Neuron (in vitro differentiated cells): ENCODE measurements around the gene NTRK3.

Experiments
- H2AFZ ChIP-seq: one replicate; pipeline ENCODE4 v1.6.1; 2013; ENCODE audit warnings: low read depth, mild to moderate bottlenecking, inconsistent platforms, low read length, moderate library complexity
- H3K27me3 ChIP-seq: one replicate; pipeline ENCODE4 v1.6.1; 2013; ENCODE audit warnings: low read length; ENCODE audit not compliant: insufficient read depth
- H3K36me3 ChIP-seq: one replicate; pipeline ENCODE4 v1.6.1; 2013; ENCODE audit warnings: low read length; ENCODE audit not compliant: insufficient read depth
- H3K4me1 ChIP-seq: one replicate; pipeline ENCODE4 v1.6.1; 2013; ENCODE audit warnings: low read length; ENCODE audit not compliant: insufficient read depth
- H3K4me3 ChIP-seq: 2 replicates; pipeline ENCODE4 v1.5.1; 2013; ENCODE audit warnings: mild to moderate bottlenecking, low read length, moderate library complexity
- H3K9me3 ChIP-seq: one replicate; pipeline ENCODE4 v1.6.1; 2013; ENCODE audit warnings: low read length

The NTRK3 gene

DNA sequence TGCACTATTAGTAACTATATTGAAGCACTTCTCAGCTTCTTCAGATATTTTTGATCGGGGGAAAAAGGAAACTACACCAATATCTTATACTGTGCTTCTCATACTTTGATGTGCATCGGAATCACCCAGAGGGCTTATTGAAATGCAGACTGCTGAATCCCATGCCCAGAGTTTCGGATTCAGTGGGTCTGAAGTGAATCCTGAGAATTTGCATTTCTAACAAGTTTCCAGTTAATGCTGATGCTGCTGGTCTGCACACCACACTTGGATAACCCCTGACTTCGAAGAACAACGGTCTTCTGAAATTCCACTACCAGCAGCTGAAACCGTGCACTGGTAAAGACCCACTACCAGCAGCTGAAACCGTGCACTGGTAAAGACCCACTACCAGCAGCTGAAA lies 243.9 kb downstream of the NTRK3 start:
- no peaks in the 10 kb centered on the region for H3K27me3 ChIP-seq
- no peak overlapping the region for H2AFZ ChIP-seq
- no peaks in the 10 kb centered on the region for H3K4me1 ChIP-seq
- no peaks in the 10 kb centered on the region for H3K9me3 ChIP-seq
- H3K36me3 ChIP-seq, result no peaks in the 10 kb centered on the region
- H3K4me3 ChIP-seq, result no peak overlapping the region

- H3K4me1 ChIP-seq, result no peaks in the 10 kb centered on the region
- H2AFZ ChIP-seq, result no peak overlapping the region
- no peak overlapping the region for H3K4me3 ChIP-seq
- H3K9me3 ChIP-seq, result no peaks in the 10 kb centered on the region
- H3K36me3 ChIP-seq, result no peaks in the 10 kb centered on the region
- H3K27me3 ChIP-seq, result no peaks in the 10 kb centered on the region
Measured at GRCh38 chr15:88012233-88012632, 244.3 kb downstream of the NTRK3 start.

DNA sequence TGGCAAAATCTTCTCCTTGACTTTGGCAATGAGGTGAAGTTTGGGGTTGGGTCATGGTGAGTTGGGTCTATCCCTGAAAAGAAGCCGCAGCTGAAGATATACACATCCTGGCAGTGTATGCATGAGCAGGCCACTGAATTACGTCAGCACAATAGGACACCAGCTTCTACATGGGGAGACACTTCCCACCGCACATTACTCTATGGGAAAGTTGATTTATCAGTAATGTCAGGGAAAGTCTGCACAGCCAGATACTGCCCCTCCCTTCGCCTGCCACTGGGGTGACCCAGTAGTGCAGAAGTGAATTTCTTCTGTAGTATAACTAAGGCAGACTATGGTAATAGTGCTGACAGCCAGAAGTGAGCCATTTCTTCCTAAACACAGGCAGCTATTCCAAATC lies 245.0 kb downstream of the NTRK3 start:
- H3K4me1 ChIP-seq, result no peaks in the 10 kb centered on the region
- H3K4me3 ChIP-seq, result no peak overlapping the region
- no peaks in the 10 kb centered on the region for H3K9me3 ChIP-seq
- H2AFZ ChIP-seq, result no peak overlapping the region
- H3K36me3 ChIP-seq, result no peaks in the 10 kb centered on the region
- H3K27me3 ChIP-seq, result no peaks in the 10 kb centered on the region

DNA sequence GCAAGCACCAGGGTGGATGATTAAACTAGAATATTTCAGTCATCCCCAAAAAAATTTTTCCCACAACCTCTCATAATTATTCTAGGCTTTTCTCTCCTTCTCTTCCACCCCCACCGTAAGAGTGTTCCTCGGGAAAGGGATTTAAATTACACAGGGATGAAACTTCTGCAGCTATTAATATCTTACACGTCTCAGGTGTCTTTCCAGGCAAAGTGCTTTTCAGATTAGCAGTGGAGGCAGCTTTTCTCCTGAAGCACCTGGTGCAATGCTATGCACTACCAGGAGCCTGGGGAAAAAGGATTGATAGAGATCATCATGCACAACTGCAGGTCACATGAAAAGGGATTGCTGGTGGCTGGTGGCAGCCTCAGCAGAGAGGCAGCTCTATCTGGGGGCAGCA lies 250.4 kb downstream of the NTRK3 start:
- no peaks in the 10 kb centered on the region for H3K4me1 ChIP-seq
- no peak overlapping the region for H2AFZ ChIP-seq

DNA sequence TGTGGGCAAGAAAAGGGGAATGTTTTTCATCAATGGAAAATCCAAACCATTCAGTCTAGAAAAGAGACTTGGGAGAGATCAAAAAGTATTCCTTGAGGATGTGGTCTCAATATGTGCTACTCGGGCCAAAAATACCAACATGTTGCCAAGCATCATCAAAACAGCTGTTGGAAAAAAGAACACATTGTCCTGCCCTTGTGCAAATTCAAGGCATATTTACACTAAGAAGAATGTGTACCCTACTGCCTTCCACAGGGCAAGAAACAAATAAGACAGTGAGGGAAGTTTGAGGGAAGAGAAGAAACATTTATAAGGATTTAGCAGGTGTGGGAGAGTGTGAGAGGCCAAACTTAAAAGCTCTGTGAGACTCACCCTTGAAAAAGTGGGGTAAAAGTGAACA lies 252.1 kb downstream of the NTRK3 start:
- Histone ChIP-seq H3K27me3 (no peaks in the 10 kb centered on the region), H2AFZ (no peak overlapping the region), H3K4me3 (no peak overlapping the region), H3K9me3 (no peaks in the 10 kb centered on the region), H3K36me3 (no peaks in the 10 kb centered on the region), H3K4me1 (no peaks in the 10 kb centered on the region)

More for the DNA sequence above, 250.4 kb downstream of the NTRK3 start:
- H3K36me3 ChIP-seq, result no peaks in the 10 kb centered on the region
- H3K4me3 ChIP-seq, result no peak overlapping the region
- H3K9me3 ChIP-seq, result no peaks in the 10 kb centered on the region
- H3K27me3 ChIP-seq, result no peaks in the 10 kb centered on the region

- H3K4me3 ChIP-seq, result no peak overlapping the region
- H3K27me3 ChIP-seq, result no peaks in the 10 kb centered on the region
- H3K4me1 ChIP-seq, result no peaks in the 10 kb centered on the region
- no peaks in the 10 kb centered on the region for H3K36me3 ChIP-seq
- no peaks in the 10 kb centered on the region for H3K9me3 ChIP-seq
- no peak overlapping the region for H2AFZ ChIP-seq
Measured at GRCh38 chr15:88003541-88004327, 252.8 kb downstream of the NTRK3 start.

DNA sequence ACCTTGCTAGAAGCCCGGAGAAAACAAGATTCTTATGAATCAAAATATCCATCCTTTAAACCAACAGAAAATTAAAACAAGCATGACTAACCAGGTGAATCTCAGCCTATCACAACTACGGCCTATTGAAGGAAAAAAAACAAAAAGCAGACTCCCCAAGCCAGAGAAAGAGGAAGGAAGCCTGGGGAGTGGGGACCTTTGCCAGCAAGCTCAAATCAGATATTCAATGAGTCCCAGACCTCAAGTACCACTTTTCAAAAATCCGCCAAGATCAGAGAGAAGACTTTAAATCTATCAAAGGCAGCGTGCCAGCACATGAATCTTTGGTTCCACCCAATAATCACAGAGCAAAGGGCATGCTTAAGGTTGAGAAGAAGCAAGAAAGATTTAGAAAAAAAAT lies 253.8 kb downstream of the NTRK3 start:
- no peaks in the 10 kb centered on the region for H3K27me3 ChIP-seq
- H3K4me1 ChIP-seq, result no peaks in the 10 kb centered on the region
- H3K4me3 ChIP-seq, result no peak overlapping the region
- H3K9me3 ChIP-seq, result no peaks in the 10 kb centered on the region
- H3K36me3 ChIP-seq, result no peaks in the 10 kb centered on the region
- H2AFZ ChIP-seq, result no peak overlapping the region

- no peak overlapping the region for H3K4me3 ChIP-seq
- H3K36me3 ChIP-seq, result no peaks in the 10 kb centered on the region
- H3K9me3 ChIP-seq, result no peaks in the 10 kb centered on the region
- no peaks in the 10 kb centered on the region for H3K27me3 ChIP-seq
- no peaks in the 10 kb centered on the region for H3K4me1 ChIP-seq
- no peak overlapping the region for H2AFZ ChIP-seq
Measured at GRCh38 chr15:87998630-87999029, 257.9 kb downstream of the NTRK3 start.

DNA sequence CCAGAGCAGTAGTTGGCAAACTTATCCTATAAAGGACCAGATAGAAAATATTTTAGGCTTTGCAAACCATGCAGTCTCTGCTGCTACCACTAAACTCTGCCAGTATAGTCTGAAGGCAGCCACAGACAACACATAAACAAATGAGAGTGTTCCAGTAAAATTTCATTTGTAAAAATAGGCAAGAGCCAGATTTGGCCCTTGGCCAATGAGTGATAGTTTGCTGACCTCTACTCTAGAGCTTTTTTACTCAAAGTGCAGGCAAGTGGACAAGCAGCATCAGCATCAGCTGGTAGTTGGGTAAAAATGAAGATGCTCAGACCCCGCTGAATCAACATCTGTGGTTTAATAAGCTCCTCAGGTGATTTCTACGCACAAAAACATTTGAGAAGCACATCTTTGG lies 269.8 kb downstream of the NTRK3 start:
- no peak overlapping the region for H3K4me3 ChIP-seq
- H3K36me3 ChIP-seq, result no peaks in the 10 kb centered on the region
- no peaks in the 10 kb centered on the region for H3K9me3 ChIP-seq
- no peak overlapping the region for H2AFZ ChIP-seq
- no peaks in the 10 kb centered on the region for H3K4me1 ChIP-seq
- H3K27me3 ChIP-seq, result peaks cover 7% of the 10 kb centered on the region

DNA sequence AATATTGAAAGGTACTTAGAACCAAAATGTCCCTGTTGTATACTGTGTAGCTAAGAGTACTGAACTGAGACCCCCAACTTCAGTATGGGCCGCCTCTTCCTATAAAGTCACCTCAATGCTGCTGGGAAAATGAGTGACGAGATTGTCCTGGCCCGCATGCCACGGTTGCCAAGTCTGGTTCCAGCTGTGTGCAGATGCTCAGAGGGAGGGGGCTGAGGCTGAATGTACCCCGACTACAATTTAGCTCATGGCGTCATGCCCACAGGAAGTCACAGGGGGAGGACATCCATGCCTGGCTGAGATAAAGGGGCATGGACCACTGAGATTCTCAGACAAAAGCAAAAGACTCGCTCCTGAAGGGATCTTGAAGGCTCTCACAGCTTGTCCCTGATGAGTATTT lies 271.1 kb downstream of the NTRK3 start:
- Histone ChIP-seq H3K9me3 (no peaks in the 10 kb centered on the region), H3K27me3 (peaks cover 7% of the 10 kb centered on the region), H3K4me1 (no peaks in the 10 kb centered on the region), H3K4me3 (no peak overlapping the region), H2AFZ (no peak overlapping the region), H3K36me3 (no peaks in the 10 kb centered on the region)

- Histone ChIP-seq H3K4me3 (no peak overlapping the region), H3K9me3 (no peaks in the 10 kb centered on the region), H3K36me3 (no peaks in the 10 kb centered on the region), H2AFZ (no peak overlapping the region), H3K4me1 (no peaks in the 10 kb centered on the region), H3K27me3 (peaks cover 14% of the 10 kb centered on the region)
Measured at GRCh38 chr15:87981969-87982368, 274.6 kb downstream of the NTRK3 start.

DNA sequence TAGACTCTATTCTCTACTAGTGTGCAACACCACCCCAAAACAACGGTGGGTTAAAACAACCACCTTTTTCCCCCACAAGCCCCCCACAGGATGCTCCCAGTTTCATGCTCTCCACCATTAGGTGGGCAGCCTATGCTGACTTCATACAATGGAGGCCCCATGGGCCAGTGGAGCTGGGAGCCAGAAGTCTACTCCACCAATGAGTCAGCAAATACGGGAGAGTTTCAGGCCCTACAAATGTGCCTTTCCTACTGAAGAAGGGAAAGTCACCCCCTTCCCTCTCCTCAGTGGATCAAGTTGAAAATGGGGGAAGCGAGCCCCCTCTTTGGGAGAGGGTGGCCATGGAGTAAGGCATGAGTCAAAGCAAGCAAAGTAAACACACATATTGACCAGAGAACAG lies 278.6 kb downstream of the NTRK3 start:
- Histone ChIP-seq H3K27me3 (peaks cover 13% of the 10 kb centered on the region), H3K9me3 (no peaks in the 10 kb centered on the region), H3K4me1 (peaks cover 6% of the 10 kb centered on the region)

GRCh38 chr15:87976552-87976951 lies 280.0 kb downstream of the NTRK3 start:
- no peak overlapping the region for H2AFZ ChIP-seq
- no peaks in the 10 kb centered on the region for H3K9me3 ChIP-seq
- peaks cover 6% of the 10 kb centered on the region for H3K4me1 ChIP-seq
- H3K36me3 ChIP-seq, result no peaks in the 10 kb centered on the region
- H3K4me3 ChIP-seq, result no peak overlapping the region
- H3K27me3 ChIP-seq, result peaks cover 8% of the 10 kb centered on the region

More for the DNA sequence above, 278.6 kb downstream of the NTRK3 start:
- no peaks in the 10 kb centered on the region for H3K36me3 ChIP-seq
- no peak overlapping the region for H2AFZ ChIP-seq
- no peak overlapping the region for H3K4me3 ChIP-seq
